B cell (primary cell): Measurements from ENCODE around the gene PALLD.

Experiments used
- EZH2 ChIP-seq: IDR thresholded peaks from 2 replicates; pipeline ENCODE4 v1.6.1; 2012; ENCODE audit warnings: borderline replicate concordance, low read depth, mild to moderate bottlenecking, moderate library complexity, low read length; ENCODE audit not compliant: insufficient read depth, poor library complexity, severe bottlenecking
- TF ChIP-seq, protein P1 (sequence below): fragments of 200-600 bp; IDR thresholded peaks from one replicate; pipeline ENCODE4 v1.8.0; 2022; ENCODE audit warnings: antibody characterized with exemption, mild to moderate bottlenecking

DNA sequence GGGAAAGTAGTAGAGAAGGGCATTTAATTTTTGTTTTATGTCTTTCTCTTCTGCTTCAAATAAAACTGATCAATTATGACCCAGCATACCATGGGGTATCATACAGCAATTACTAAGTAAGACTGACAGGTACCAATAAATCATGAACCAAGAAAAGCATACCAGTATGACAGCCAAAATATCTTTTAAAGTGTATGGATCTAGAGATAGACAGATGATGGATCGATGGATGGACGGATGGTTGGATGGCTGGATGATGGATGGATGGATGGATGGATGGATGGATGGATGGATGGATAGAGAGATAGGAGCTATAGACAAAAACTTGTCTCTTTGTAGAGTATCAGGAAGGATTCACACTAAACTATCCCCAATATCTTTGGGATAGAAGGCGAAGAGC lies 18.0 kb upstream of the PALLD start:
- TF ChIP-seq, protein P1, sequence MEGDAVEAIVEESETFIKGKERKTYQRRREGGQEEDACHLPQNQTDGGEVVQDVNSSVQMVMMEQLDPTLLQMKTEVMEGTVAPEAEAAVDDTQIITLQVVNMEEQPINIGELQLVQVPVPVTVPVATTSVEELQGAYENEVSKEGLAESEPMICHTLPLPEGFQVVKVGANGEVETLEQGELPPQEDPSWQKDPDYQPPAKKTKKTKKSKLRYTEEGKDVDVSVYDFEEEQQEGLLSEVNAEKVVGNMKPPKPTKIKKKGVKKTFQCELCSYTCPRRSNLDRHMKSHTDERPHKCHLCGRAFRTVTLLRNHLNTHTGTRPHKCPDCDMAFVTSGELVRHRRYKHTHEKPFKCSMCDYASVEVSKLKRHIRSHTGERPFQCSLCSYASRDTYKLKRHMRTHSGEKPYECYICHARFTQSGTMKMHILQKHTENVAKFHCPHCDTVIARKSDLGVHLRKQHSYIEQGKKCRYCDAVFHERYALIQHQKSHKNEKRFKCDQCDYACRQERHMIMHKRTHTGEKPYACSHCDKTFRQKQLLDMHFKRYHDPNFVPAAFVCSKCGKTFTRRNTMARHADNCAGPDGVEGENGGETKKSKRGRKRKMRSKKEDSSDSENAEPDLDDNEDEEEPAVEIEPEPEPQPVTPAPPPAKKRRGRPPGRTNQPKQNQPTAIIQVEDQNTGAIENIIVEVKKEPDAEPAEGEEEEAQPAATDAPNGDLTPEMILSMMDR, result no peak
- TF ChIP-seq EZH2, result no peak
